Medulla oblongata (tissue), 1 donor: Measurements from ENCODE around the gene ZNF319.

ENCODE experiments used
- DNase-seq: peaks from one replicate; pipeline ENCODE4 v3.0.0-alpha.2; 2015; ENCODE audit errors: extremely low spot score

The ZNF319 gene

GRCh38 chr16:57977418-57978069 lies 22.9 kb downstream of the ZNF319 start:
- DNase-seq = no peak

DNA sequence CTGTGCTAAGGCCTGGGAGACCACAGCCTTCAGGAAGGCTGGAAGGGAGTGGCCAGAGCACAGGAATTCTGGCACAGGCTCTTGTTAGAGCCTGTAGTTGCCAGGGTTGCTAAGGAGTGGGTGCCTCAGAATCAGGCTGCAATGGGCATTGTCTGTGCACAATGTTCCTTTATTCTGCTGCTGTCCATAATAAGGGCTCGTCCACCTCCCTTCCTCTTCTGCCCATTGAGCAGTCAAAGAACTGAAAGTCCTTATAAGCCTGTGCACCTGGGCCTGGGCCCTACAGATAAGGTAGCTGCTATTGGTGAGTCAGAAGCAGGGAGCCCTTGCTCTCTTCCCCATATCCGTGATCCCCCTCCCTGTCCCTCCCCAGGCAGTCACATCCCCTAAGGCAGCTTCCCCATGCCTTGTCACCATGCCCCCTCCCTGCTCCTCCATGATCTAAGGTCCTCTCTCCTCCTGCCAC lies 24.1 kb downstream of the ZNF319 start:
- DNase-seq = peak; percentile 87

DNA sequence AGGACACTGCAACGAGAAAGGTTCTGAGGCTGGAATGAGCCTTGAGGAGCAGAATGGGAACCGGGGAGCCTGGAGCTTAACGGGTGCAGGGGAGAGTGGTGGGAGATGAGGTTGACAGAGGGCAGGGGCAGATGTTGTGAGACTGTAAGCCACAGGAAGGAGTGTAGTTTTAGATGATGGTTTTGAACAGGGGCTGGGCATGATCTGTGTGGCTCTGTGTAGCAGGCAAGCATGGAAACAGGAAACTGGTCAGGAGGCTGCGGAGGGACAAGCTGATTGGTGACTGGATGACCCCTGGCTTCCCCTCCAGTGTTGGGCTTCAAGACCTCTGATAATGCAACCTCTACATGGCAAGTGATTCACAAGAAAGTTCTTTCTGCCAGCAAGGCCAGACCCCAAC lies 28.2 kb downstream of the ZNF319 start:
- DNase-seq = no peak

GRCh38 chr16:57971848-57972247 lies 28.6 kb downstream of the ZNF319 start:
- no peak for DNase-seq

GRCh38 chr16:57970970-57971369 lies 29.5 kb downstream of the ZNF319 start, which contains the start of gene CNGB1:
CNGB1 (minus strand) TSS chr16:57971128; CDS start chr16:57967286, 3,842 bp downstream.
- DNase-seq = no peak

- no peak for DNase-seq
Measured at GRCh38 chr16:57970319-57970718, 30.2 kb downstream of the ZNF319 start.

GRCh38 chr16:57969451-57970123 lies 30.9 kb downstream of the ZNF319 start:
- no peak for DNase-seq

GRCh38 chr16:57967916-57968315 lies 32.6 kb downstream of the ZNF319 start:
- no peak for DNase-seq

DNA sequence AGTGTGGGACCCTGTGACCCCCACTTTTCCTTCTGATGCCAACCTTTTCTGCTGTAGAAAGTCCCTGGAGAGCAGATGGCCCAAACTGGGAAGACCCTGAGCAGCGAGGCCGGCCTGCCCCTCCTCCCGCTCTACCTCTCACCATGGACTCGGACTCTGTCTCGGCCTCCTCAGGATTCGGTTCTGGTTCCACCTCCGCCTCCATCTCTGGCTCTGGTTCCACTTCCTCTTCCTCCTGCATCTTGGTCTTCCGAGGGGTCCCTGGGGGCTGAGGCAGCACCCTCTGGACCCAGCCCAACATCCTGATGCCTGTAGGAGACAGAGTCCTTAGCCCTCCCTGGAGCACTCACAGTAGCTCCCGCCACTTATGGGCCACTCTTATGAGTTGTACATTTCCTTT lies 33.5 kb downstream of the ZNF319 start:
- DNase-seq = no peak

GRCh38 chr16:57966204-57966771 lies 34.2 kb downstream of the ZNF319 start:
- DNase-seq = no peak

DNA sequence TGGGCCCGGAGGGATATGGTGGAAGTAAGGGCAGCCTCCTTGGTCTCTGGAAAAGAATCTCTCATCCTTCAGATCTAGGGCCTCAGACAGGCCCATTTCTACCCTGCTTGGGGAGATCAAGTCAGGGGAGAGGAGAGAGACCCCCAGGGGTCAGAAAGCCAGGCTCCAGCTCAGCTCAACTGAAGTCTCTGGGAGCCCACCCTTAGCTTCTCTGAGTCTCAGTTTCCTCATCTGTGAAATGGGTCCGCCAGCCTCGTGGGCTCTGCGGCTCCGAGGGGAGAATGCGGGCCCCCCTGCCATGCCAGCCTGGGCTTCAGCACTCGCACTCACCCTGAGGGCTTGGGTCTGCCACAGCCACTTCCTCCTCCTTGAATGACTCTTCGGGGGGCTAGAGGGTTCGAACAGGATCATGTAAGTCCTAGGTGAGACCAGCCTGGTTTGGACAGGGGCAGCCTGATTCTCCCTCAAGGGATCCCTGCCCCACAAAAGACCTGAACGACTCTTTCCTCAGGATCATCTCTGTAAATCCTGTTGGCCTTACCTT lies 36.2 kb downstream of the ZNF319 start:
- no peak for DNase-seq

DNA sequence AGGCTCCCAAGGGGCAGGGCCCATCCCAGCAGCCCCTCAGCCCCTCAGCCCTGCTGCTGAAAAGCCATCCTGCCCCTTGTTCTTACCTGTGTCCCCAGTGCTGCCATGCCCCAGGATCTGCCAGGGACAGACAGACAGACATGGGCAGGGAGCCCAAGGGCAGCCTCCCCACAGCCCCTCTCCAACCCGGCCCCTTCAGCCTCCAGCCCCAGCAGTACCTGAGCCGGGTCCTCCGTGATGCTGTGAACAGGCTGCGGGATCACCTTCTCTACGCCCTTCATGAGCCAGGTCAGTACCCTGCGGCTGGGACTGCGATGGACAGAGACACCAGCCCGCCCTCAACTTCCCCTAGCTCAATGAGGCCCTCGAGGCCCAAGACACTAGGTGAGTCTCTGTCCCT lies 37.7 kb downstream of the ZNF319 start:
- DNase-seq = no peak

- DNase-seq = no peak
Measured at GRCh38 chr16:57962046-57962445, 38.4 kb downstream of the ZNF319 start.

DNA sequence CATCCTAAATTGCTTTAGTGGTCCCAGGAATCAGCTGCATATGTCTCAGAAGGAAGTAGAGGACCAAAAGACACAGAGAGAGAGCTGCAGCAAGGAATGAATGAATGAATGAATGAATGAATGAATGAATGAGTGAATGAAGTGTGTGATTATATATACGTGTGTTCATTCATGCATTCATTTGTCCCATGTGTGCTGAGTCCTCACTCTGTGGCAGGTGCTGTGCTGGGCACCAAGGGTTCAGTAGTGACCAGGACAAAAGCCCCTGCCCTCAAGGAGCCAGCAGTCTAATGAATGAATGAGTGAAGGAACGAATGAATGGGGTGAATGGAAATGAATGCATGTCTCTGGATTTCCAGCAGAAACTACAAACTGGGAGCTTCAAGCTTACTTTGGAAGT lies 38.9 kb downstream of the ZNF319 start:
- DNase-seq = no peak

DNA sequence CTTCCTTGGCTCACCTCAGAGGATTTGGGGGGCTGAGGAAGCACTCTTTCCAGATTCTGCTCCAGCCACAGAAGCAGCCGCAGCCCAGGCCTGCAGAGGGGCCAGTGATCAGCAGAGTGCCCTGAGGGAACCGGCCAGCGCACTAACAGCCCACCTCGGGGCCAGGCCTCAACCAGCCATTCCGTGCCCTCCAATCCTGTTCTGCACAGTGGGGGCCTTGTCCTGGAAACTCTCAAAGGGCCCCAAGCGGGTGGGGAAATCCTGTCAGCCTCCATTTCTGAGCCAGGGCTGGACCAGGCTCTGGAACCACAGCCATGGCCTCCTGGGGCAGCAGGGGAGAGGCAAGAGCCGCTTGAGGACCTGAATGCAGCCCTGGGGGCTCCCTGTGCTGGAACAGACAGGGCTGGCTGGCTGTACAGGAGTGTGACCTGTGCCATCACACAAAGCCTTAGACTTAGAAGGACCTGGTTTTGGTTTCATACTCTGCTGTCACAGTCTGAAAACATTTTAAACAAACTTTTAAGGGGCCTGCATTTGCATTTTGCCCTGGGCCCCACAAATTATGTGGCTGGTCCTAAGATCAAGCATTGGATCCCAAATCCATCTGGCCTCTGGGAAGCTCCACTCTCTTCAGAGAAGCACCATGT lies 39.5 kb downstream of the ZNF319 start:
- DNase-seq = no peak

DNA sequence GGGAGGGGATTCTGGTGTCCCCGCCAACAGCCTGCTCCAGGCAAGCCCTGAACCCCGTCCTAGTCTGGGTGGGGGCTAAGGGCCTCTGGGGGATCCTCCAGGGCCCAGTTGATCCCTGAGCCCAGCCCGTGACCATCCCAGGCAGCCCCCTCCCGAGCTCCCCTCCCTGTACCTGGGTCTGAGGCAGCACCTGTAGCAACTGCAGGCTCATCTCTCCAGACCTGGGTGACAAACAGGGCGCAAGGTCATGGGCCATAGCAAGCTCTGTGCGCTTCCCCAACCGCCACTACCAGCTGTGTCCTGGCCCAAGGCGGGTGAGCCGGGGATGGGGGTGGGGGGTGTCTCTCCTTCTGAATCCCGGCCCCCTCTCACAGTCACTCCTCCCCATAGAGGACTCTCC lies 40.2 kb downstream of the ZNF319 start:
- no peak for DNase-seq

GRCh38 chr16:57959804-57960203 lies 40.7 kb downstream of the ZNF319 start:
- no peak for DNase-seq

DNA sequence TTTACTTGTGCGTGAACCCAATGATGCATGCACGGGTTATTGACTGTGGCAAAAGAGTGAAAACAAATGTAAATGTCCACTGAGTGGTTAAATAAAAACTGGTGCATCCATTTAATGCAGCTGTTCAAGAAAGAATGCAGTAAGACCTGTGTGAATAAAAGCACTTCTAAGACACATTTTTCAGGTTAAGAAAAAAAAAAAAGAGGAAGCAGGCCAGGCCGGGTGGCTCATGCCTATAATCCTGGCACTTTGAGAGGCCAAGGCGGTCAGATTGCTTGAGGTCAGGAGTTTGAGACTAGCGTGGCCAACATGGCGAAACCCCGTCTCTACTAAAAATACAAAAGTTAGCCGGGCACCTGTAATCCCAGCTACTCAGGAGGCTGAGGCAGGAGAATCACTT lies 41.4 kb downstream of the ZNF319 start:
- DNase-seq = no peak

DNA sequence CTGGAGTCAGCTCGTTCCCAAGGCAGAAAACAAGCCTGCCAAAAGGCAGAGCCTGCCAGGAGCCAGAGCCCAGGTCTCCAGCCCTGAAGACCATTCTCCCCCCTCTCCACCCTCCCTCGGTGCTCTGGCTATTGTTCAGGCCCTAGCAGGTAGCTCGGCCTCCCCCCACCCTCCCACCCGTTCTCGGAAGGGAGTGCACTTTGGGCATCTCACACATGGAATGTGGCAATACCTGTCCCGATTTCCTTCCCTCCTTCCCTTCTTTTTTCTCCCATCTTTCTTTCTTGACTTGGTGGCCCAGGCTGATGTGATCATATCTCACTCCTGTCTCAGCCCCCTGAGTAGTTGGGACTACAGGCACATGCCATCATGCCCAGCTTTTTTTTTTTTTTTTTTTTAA lies 41.9 kb downstream of the ZNF319 start:
- DNase-seq = no peak

DNA sequence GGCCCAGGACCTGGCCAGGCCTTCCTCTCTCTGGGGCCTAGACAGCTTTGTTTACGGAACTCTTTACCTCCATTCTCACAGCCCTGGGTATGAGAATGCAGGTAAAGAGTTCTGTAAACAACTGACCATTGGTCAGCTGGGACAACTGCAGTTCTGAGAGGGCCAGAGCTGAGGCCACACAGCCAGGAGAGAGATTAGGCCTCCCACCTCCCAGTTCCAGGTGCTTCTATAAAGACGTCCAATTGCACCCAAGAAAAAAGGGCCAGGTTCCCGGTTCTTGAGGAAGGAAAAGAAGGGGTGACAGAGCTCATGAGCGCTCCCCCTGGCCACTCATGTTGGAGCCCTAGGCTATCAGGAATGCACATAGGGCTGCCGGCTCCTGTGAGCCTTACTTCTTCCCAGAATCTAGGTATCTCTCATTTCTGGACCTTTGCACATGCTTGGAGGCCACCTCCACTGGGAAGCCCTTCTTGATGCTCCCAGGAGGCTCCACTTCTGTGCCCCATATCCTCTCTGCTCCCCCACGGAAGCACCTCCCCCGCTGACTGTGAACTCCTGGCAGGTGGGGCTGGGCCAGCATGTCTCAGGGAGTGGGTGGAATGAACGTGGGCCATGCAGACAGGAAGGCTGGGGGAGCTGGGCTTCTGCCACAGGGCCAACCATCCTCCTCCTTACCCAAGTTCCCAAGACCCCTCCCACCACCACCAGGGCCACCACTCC lies 42.6 kb downstream of the ZNF319 start:
- no peak for DNase-seq

- DNase-seq = no peak
Measured at GRCh38 chr16:57956924-57957672, 43.4 kb downstream of the ZNF319 start.
